Islet of Langerhans (tissue), 1 donor: ENCODE data around the gene R3HDML.
"Not testable (repeated sequence)": the region's sequence is repeated elsewhere in the genome, so short reads cannot be mapped to it uniquely, and the experiment has no call there.

Experiments
- FAIRE-seq: peaks from one replicate; lab custom pipeline; 2011; peaks lifted over from hg19 to GRCh38; lab: Jason Lieb, UNC

Gene R3HDML

GRCh38 chr20:44328428-44328827, 8.4 kb upstream of the R3HDML start:
- FAIRE-seq, result no peak

GRCh38 chr20:44331201-44331600, 5.6 kb upstream of the R3HDML start:
- no peak for FAIRE-seq

DNA sequence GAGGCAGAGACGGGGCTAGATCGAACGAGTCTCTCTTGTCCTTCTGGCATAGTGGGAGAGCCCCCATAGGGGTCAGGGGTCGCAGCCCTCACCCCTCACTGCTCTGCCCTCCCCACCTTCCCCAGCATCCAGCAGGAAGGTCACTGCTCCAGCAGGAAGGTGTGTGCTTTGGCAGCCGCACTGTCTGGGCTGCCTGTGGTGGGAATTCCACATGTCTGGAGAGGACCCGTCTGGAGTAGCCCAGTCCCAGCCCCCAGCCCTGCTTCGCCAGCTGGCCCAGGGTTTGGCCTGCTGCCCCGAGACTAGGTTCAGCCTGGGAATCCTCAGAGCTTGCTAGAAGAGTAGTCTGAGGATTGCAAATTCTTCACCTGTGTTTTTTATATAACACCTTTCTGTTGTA, 2.5 kb upstream of the R3HDML start:
- FAIRE-seq, result no peak

- no peak for FAIRE-seq
Observed at GRCh38 chr20:44334709-44335108, 2.1 kb upstream of the R3HDML start.

- no peak for FAIRE-seq
Observed at GRCh38 chr20:44335675-44336074, 1.2 kb upstream of the R3HDML start.

DNA sequence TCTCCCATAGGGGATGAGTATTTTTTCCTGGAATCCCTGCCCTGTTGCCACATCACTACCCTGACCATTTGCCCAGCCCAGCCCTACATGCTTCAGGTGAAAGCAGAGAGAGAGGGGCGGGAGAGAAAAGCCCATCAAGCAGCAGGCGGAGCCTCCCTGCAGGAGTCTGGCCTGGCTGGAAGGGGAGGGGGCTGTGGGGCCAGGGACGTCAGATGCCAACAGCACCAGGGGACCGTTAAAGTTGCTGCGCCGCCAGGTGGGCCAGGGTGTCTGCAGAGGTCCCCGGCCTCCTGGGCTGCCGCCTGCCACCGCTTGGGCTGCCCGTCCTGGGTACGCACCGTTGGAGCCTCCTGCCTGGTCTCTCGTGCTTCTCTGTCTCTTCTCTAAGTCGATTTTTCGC, 757 bp upstream of the R3HDML start:
- no peak for FAIRE-seq

DNA sequence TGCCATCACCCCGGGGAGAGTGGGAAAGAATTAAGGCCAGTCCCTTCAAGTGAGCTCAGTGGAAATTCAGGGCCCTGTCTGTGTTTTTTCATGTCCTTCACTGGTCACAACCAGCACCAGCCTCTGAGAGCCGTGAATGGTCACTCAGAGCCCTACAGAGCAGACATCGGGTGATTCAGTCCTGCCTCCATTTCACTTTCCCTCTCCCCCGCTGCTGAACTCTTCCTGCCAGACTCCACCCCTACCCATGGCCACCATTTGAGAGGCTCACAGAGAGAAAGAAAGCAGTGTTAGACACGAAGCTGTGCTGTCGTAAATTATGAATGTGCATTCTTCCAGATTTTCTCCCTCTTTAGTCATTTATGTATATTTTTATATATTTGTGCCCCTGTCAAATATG, 5.4 kb downstream of the R3HDML start:
- FAIRE-seq, result no peak

DNA sequence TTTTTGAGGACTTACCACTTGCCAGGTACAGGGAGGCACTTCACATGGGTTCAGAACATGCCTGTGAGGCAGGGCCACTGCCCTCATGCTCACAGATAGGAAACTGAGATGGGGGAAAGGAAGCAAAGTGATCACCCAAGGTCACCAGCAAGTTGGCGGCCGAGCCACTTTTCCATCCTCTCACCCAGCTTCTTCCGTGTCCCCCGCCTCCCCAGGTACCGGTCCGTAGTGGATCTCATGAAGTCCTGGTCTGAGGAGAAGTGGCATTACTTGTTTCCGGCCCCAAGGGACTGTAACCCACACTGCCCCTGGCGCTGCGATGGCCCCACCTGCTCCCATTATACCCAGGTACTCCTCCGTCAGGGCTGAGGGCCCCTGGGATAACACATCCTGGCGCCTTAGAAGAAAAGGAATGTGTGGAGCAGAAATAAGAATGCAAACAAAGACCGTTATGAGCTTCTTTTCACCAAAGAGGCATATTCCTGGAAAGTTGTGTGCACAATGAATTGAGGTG, 6.4 kb downstream of the R3HDML start:
- no peak for FAIRE-seq

- no peak for FAIRE-seq
Observed at GRCh38 chr20:44344723-44345122, 7.9 kb downstream of the R3HDML start.

DNA sequence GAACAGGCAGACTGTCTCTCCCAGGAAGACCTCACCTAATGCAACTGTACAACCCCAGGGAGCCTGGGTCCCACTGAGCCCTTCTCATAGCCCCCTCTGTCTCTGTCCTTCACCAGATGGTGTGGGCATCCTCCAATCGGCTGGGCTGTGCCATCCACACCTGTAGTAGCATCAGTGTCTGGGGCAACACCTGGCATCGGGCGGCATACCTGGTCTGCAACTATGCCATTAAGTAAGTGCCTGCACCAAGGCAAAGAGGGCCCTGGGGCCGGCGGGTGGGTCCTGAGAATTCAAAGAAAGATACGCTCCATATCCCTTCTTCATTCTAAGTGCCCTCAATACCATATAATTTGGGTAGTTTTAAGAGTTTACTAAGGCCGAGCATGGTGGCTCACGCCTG, 8.3 kb downstream of the R3HDML start:
- no peak for FAIRE-seq

DNA sequence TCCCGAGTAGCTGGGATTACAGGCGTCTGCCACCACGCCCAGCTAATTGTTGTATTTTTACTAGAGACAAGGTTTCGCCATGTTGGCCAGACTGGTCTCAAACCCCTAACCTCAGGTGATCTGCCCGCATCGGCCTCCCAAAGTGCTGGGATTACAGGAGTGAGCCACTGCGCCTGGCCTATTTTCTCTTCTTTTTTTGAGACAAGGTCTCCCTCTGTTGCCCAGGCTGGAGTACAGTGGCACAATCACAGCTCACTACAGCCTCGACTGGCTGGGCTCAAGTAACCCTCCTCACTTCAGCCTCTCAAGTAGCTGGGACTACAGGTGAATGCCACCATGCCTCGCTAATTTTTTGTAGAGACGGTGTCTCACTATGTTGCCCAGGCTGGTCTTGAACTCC, 9.1 kb downstream of the R3HDML start:
- FAIRE-seq, result not testable (repeated sequence)

DNA sequence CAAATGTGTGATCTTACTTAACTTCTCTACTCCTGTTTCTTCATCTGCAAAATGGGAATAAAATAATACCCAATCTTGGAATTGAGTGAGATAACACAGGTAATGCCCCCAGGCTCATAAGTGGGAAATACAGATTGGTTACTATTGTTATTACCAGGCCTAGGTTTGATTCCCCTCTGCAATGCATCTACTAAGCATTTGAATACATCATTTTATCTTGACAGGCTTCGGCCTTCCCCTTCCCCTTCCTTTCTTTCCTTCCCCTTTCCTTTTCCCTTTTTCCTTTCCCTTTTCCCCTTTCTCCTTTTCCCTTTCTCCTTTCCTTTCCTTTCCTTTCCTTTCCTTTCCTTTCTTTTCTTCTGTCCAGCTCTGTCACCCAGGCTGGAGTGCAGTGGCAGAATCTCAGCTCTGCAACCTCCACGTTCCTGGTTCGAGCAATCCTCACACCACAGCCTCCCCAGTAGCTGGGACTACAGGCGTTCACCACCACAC, 11.4 kb downstream of the R3HDML start:
- FAIRE-seq, result no peak

DNA sequence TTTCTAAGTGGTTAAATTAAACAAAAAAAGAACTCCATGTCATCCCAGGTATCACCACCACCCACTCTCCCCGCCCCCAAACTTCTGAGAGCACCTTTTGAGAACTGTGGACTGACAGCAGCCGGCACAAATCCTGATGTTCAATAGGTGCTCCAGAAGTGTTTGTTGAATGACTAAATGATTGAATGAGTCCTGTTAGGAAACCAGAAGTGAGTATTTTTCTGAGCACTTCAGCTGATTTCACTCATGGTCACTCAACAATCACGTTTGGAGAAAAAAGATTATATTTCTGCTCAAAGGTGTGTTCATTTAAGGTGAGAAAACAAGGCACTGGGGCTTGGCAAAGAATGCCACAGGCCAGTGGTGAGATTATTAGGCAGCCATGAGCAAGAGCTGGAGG, 12.5 kb downstream of the R3HDML start:
- FAIRE-seq, result no peak

DNA sequence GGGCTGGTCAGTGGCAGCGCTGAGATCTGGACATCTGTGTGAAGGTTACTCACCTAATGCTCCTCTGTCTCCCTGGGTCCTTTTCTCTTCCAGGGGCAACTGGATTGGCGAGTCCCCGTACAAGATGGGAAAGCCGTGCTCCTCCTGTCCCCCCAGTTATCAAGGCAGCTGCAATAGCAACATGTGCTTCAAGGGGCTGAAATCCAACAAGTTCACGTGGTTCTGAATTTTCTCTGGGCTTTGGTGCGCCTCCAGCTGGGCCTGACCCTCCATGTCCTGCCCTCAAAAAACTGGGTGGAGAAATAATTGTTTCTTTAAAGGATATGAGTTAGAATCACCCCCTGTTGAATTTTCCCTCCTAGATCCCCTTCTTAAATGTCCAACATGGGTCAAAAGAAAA, 13.7 kb downstream of the R3HDML start:
- FAIRE-seq, result no peak

GRCh38 chr20:44354979-44355497, 18.2 kb downstream of the R3HDML start:
- no peak for FAIRE-seq

GRCh38 chr20:44355498-44356352, 18.9 kb downstream of the R3HDML start, which contains the start of gene HNF4A:
Gene HNF4A (plus strand): TSS chr20:44355699. CDS start chr20:44355805, 106 bp downstream.
- FAIRE-seq, result no peak

DNA sequence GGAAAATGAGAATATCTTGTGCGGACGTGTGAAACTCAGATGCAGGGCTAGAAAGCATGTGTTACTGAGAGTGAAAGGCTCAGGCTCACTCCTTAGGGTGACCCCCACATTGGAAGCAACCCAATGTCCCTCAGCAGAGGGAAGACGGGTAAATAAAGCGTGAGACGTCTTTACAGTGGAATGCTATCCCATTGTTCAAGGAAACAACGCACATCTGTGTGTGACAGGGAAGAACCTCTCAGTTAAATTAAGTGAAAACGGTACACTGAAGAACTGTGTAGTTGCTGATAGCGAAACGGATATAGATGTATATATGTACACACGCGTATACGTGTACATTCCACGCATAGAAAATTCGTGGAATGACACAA, 19.5 kb downstream of the R3HDML start:
- FAIRE-seq, result no peak

GRCh38 chr20:44357020-44357419, 20.2 kb downstream of the R3HDML start:
- FAIRE-seq, result no peak

GRCh38 chr20:44357555-44358125, 20.8 kb downstream of the R3HDML start:
- FAIRE-seq, result no peak

GRCh38 chr20:44358776-44359175, 21.9 kb downstream of the R3HDML start:
- FAIRE-seq, result no peak

- FAIRE-seq, result no peak
Observed at GRCh38 chr20:44360221-44360620, 23.4 kb downstream of the R3HDML start.

GRCh38 chr20:44361021-44361420, 24.2 kb downstream of the R3HDML start:
- FAIRE-seq, result no peak

DNA sequence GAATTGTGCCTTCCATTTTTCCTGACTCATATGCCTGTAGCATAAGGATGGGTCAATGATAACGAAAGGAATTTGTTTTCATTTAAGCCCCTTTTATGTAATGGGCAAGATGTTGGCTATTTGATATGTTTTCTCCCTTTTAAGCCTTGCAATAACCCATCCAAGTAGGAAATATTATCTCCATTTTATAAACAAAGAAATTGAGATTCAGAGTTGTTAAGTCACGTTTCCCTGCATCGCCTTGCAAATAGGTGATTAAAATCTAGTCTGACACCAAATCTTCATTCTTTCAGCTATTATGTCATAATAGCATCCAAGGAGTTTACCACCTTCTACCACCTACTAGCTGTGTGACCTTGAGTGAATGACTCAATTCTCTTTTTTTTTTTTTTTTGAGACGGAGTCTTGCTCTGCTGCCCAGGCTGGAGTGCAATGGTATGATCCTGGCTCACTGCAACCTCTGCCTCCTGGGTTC, 25.7 kb downstream of the R3HDML start:
- no peak for FAIRE-seq
